Osteoblast (primary cell): ENCODE data around the gene ADAMTS17. TPM values are rescaled to one million over a fixed set of nuclear protein-coding genes. Genes with fewer than 3 reads are reported as not detected.

Experiments
- DNase-seq: peaks from one replicate; pipeline ENCODE4 v3.0.0; 2011; ENCODE audit warnings: low spot score, mixed read lengths; ENCODE audit not compliant: insufficient read length; ENCODE audit errors: missing footprints
- H2AFZ ChIP-seq: 2 replicates; pipeline ENCODE4 v1.6.0; 2011; ENCODE audit warnings: mild to moderate bottlenecking, low read length
- H3K27ac ChIP-seq: 2 replicates; pipeline ENCODE4 v1.5.1; 2011; ENCODE audit warnings: mild to moderate bottlenecking, low read depth, low read length, moderate library complexity
- H3K27me3 ChIP-seq: 2 replicates; pipeline ENCODE4 v1.6.0; 2012; ENCODE audit warnings: mild to moderate bottlenecking, control low read depth, inconsistent platforms, low read length, moderate library complexity; ENCODE audit not compliant: insufficient read depth
- H3K36me3 ChIP-seq: 2 replicates; pipeline ENCODE4 v1.5.1; 2011; ENCODE audit warnings: mild to moderate bottlenecking, low read length, control low read depth, moderate library complexity; ENCODE audit not compliant: insufficient read depth
- H3K4me1 ChIP-seq: 2 replicates; pipeline ENCODE4 v1.5.1; 2011; ENCODE audit warnings: mild to moderate bottlenecking, low read length, control low read depth, moderate library complexity; ENCODE audit not compliant: insufficient read depth
- H3K4me2 ChIP-seq: 2 replicates; pipeline ENCODE4 v1.6.0; 2011; ENCODE audit warnings: mild to moderate bottlenecking, low read length; ENCODE audit not compliant: insufficient read depth
- H3K4me3 ChIP-seq: fragments of 200-600 bp; sonication (generic); 3 replicates; pipeline ENCODE4 v1.5.1; 2012; ENCODE audit warnings: mild to moderate bottlenecking, low read length, inconsistent platforms; ENCODE audit not compliant: insufficient read depth
- H3K79me2 ChIP-seq: 2 replicates; pipeline ENCODE4 v1.6.0; 2012; ENCODE audit warnings: mild to moderate bottlenecking, low read length, control low read depth, inconsistent platforms; ENCODE audit not compliant: insufficient read depth
- H3K9me3 ChIP-seq: 2 replicates; pipeline ENCODE4 v1.5.1; 2011; ENCODE audit warnings: low read depth, low read length, control low read depth
- H4K20me1 ChIP-seq: 2 replicates; pipeline ENCODE4 v1.6.0; 2012; ENCODE audit warnings: mild to moderate bottlenecking, low read length, control low read depth; ENCODE audit not compliant: insufficient read depth
- CTCF ChIP-seq: IDR thresholded peaks from 2 replicates; pipeline ENCODE4 v1.5.1; 2011; ENCODE audit warnings: mild to moderate bottlenecking, low read depth, low read length, moderate library complexity; ENCODE audit errors: extremely low read depth
- total RNA-seq: library from RNA; depleted of rRNA; stranded (reverse); fragments of >200 nt; gene quantifications from 2 replicates; pipeline ENCODE4 v1.2.3, GENCODE V29; 2012

ADAMTS17 gene
- total RNA-seq, 1 donor = under 0.01 TPM

- Histone ChIP-seq H3K36me3 (no peaks in the 10 kb centered on the region), H3K4me2 (no peak overlapping the region), H4K20me1 (no peaks in the 10 kb centered on the region), H3K4me3 (no peak overlapping the region), H3K4me1 (no peaks in the 10 kb centered on the region), H3K27ac (no peak overlapping the region), H2AFZ (no peak overlapping the region), H3K27me3 (no peaks in the 10 kb centered on the region), H3K9me3 (peaks cover 4% of the 10 kb centered on the region), H3K79me2 (no peaks in the 10 kb centered on the region)
- TF ChIP-seq CTCF = no peak
- DNase-seq = no peak
Observed at GRCh38 chr15:100171411-100171810, 170.4 kb downstream of the ADAMTS17 start.

GRCh38 chr15:100170291-100171210, 171.2 kb downstream of the ADAMTS17 start:
- no peaks in the 10 kb centered on the region for H3K27me3 ChIP-seq
- no peak overlapping the region for H2AFZ ChIP-seq
- no peaks in the 10 kb centered on the region for H3K79me2 ChIP-seq
- H3K4me2 ChIP-seq = no peak overlapping the region
- peaks cover 4% of the 10 kb centered on the region for H3K9me3 ChIP-seq
- no peaks in the 10 kb centered on the region for H3K4me1 ChIP-seq
- no peak overlapping the region for H3K27ac ChIP-seq
- DNase-seq = no peak
- H4K20me1 ChIP-seq = no peaks in the 10 kb centered on the region
- H3K36me3 ChIP-seq = no peaks in the 10 kb centered on the region
- H3K4me3 ChIP-seq = no peak overlapping the region
- TF ChIP-seq CTCF = no peak

DNA sequence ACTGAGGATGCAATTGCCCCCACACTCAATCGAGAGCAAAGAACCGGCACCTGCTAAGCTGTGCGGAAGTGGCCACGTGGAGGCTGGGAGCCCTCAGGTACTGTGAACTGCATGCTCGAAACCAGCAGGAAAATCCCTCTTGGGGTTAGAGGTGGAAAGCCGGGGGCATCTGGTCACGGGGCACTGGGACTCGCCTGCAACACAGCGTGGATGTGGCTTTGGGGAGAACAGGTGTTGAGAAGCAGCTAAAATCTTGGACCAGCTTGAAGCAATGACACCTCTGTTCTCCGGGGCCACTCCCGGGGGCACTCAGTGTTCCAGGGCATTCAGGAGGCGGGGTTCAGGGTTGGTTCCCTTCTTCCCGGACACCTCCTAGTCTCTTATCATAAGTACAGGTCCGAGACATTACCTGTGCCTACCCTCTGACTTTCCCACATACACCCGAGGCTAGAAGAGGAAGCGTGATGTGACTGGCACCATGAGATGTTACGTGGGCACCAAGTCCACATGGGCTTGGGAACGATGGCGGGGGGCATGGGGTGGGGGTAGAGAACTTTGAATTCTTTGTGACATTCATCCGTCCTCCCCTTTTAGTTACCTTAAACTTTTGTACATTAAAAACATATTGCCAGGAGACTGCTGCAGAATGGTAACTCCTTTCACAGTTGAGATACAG, 172.0 kb downstream of the ADAMTS17 start:
- DNase-seq = no peak
- Histone ChIP-seq H3K79me2 (no peaks in the 10 kb centered on the region), H3K9me3 (peaks cover 4% of the 10 kb centered on the region), H3K27me3 (no peaks in the 10 kb centered on the region), H3K4me2 (no peak overlapping the region), H2AFZ (no peak overlapping the region), H3K4me3 (no peak overlapping the region), H3K4me1 (no peaks in the 10 kb centered on the region), H3K36me3 (no peaks in the 10 kb centered on the region), H3K27ac (no peak overlapping the region), H4K20me1 (no peaks in the 10 kb centered on the region)
- no peak for TF ChIP-seq CTCF

DNA sequence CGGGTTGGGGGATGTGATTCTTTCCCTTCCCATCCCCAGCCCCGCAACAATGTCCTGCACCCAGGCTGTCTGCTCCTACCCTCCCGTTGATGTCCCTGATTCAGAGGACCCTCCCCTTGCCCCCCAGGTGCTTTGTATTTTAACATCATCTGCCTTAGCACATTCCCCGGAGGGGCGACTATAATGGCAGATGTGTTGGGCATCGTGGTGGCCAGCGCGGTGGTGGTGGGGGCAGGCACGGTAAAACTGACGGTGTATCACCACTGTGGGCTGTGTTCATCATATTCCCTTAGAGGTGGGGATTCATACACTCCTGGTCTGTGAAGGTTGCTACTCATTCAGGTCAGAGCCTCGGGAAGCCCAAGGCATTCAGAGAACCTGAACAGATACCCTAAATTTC, 173.0 kb downstream of the ADAMTS17 start:
- DNase-seq = no peak
- Histone ChIP-seq H3K4me1 (no peaks in the 10 kb centered on the region), H3K36me3 (no peaks in the 10 kb centered on the region), H3K9me3 (peaks cover 4% of the 10 kb centered on the region), H3K27me3 (no peaks in the 10 kb centered on the region), H4K20me1 (no peaks in the 10 kb centered on the region), H3K79me2 (no peaks in the 10 kb centered on the region), H3K27ac (no peak overlapping the region), H2AFZ (no peak overlapping the region), H3K4me3 (no peak overlapping the region), H3K4me2 (no peak overlapping the region)
- TF ChIP-seq CTCF = no peak
